GM13977 (cell line): ENCODE results near the gene PLCB1.
A peak's percentile ranks its signal among the peaks of the same experiment; 100 is the strongest.

Experiments
- DNase-seq: peaks from one replicate; pipeline ENCODE4 v3.0.0; 2012; ENCODE audit warnings: low spot score
- in situ Hi-C: fragments of 300-500 bp; cut with MboI; formaldehyde crosslinking; loops from one replicate; pipeline ENCODE4 v1.12.0; 2022; ENCODE audit warnings: low sequenced_read_pairs, low pct_unique_long_range_greater_than_20kb, mixed read lengths, inconsistent platforms; ENCODE audit not compliant: unreplicated experiment
- TF ChIP-seq, protein P1 (sequence below): IDR thresholded peaks from 2 replicates; pipeline ENCODE4 v1.5.1; 2012; ENCODE audit warnings: mild to moderate bottlenecking, control low read depth; ENCODE audit not compliant: insufficient read depth; ENCODE audit errors: extremely low read depth, missing control alignments

PLCB1 gene

DNA sequence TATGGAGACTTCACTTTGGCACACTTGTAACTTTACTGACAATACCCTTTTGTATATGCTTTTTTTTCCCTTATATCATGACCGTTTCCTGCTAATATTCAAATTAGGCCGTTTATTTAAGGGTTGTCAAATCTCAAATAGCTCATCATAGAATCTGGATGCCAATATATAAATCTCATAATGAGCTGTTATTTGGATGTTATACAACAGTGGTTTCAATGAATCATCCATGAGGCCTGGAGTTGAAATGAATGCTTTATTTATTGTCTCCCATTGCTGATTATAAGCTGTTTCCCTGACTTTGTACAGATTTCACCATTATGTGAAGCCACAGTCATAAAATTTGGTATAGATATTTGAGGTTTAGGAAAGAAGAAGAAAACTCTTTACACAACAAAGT is 256.1 kb downstream of the PLCB1 start:
- TF ChIP-seq, protein P1, sequence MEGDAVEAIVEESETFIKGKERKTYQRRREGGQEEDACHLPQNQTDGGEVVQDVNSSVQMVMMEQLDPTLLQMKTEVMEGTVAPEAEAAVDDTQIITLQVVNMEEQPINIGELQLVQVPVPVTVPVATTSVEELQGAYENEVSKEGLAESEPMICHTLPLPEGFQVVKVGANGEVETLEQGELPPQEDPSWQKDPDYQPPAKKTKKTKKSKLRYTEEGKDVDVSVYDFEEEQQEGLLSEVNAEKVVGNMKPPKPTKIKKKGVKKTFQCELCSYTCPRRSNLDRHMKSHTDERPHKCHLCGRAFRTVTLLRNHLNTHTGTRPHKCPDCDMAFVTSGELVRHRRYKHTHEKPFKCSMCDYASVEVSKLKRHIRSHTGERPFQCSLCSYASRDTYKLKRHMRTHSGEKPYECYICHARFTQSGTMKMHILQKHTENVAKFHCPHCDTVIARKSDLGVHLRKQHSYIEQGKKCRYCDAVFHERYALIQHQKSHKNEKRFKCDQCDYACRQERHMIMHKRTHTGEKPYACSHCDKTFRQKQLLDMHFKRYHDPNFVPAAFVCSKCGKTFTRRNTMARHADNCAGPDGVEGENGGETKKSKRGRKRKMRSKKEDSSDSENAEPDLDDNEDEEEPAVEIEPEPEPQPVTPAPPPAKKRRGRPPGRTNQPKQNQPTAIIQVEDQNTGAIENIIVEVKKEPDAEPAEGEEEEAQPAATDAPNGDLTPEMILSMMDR, result no peak
- no peak for DNase-seq
- in situ Hi-C loops, result no loop called here

DNA sequence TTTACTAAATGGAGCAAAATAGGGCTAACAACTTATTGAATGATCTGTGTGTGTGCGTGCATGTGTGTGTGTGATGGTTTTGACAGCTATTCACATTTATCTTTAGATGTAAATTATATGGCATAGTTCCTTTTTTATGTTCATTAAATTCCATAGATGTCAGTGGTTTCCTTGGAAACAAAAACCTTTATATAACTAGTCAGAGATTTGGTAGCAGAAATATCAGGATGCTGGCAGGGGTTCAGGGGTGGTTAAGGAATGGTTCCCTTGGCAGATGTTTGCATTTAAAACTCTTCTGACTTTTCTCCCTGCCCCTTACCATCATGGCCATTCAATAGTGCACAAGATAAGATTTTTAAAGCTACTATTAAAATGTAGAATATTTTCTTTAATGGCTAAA is 256.6 kb downstream of the PLCB1 start:
- no peak for DNase-seq
- in situ Hi-C loops, result no loop called here
- TF ChIP-seq, protein P1, result no peak

DNA sequence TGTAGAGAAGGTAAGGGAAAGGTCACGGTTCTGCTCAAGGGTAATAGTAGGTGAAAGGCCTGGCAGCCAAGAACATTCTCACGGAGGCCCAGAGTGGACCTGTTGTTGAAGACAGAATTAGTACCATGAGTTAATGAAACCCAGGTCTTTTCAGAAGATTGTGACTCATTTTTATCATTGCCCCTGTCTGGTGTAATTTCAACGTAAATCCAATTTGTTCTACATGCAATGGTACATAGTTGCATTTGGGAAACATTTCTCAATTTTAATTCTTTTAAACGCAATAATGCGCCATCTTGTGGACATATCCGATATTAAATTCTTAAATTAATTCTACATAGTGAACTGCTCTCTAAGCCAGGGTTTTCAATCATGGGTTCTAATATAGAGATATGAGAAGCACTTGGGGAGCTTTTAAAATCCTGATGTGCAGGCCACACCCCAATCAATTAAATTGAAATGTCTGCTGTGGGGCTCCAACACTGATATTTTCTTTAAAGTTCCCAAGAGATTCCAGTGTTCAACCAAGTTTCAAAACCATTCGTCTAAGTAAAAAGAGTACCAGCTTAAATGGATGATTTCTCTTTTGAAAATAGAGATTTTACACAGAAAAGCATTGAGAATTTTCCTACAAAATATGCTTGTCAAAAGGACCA is 257.4 kb downstream of the PLCB1 start:
- in situ Hi-C loops, result no loop called here
- peak; percentile 9 for DNase-seq
- TF ChIP-seq, protein P1, result peak; percentile 45

DNA sequence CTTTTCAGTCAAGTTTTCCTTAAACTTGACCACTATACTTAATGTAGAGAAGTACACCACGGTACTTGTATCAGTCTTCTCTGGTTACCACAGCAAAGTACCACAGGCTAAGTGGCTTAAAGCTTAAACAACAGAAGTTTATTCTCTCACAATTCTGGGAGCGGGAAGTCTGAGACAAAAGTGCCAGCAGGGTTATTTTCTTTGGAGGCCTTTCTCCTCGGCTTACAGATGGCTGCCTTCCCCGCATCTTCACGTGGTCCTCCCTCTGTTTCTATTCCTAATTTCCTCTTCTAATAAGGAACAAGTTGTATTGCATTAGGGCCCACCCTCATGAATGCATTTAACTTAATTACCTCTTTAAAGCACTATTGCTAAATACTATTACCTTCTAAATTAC is 258.0 kb downstream of the PLCB1 start:
- no peak for DNase-seq
- TF ChIP-seq, protein P1, result no peak
- in situ Hi-C loops, result no loop called here

DNA sequence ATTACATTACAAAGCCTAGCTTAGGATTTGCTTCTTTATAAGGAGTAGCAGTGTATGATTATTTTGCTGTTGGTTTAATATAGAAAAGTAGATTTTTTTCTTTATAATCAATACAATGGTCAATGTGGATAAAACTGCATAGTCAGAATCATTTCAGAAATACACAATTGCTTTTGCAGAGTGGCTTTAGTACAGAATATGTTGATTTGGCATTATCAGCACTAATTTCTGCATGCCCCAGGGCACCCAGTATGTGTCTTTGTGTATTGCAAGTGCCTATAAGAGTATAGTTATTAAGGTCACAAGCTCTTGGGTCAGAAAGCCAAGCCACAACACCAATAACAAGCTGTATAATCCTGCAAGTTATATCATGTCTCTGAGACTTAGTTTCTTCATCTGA is 258.4 kb downstream of the PLCB1 start:
- no peak for DNase-seq
- in situ Hi-C loops, result no loop called here
- TF ChIP-seq, protein P1, result no peak

DNA sequence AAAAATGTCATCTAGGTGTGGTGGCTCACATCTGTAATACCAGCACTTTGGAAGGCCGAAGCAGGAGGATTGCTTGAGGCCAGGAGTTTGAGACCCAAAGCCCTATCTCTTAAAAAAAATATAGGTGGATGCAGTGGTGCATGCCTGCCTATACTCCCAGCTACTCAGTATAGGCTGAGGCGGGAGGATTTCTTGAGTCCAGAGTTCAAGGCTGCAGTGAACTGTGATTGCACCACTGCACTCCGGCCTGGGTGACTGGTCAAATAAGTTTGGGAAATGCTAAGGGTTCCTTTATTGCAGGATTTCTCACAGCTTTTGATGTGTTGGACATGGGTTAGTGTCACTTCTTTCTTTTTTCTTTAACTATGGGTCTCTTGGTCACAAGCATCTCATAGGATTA is 261.3 kb downstream of the PLCB1 start:
- no peak for DNase-seq
- in situ Hi-C loops, result no loop called here
- TF ChIP-seq, protein P1, result no peak

DNA sequence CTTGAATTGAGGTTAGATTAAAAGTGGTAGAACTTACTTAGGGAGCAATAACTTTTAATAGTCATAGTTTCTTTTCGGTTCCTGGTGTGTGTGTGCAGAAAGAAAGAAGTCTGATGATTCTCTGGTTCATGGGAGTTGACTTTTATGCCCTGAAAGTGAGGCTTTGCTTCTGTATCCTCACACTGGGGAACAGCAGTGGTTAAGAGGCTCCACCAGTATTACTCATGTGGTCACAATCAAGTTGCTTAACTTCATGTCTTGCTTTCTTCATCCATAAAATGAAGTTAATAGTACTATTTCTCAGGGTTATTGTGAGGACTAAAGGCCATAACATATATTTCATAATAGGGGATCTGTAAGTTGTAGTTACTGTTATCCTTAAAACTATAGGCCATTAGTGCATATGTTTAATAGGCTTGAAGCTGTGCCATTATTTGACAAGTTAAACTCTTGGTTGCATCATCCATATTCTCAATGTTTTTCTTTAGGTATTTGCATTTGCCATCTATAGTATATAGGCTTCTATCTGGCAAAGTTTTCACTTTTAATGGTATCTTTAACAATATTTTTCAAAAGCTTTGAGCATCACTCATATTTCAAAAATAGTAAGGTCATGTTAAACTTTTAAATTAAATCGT is 262.4 kb downstream of the PLCB1 start:
- TF ChIP-seq, protein P1, result no peak
- no peak for DNase-seq
- in situ Hi-C loops, result no loop called here
